Hematopoietic multipotent progenitor cell (in vitro differentiated cells): Measurements from ENCODE around the gene COL7A1. TPM values are rescaled to one million over a fixed set of nuclear protein-coding genes. Genes with fewer than 3 reads are reported as not detected.
"Not testable (repeated sequence)": the region's sequence is repeated elsewhere in the genome, so short reads cannot be mapped to it uniquely, and the experiment has no call there.

Source experiments
- DNase-seq, 3 donors: peaks; one replicate each; pipeline ENCODE4 v3.0.0-alpha.2; 2011 to 2015; ENCODE audit warnings: low read depth in 2 of 3, low spot score in 2 of 3
- total RNA-seq: library from RNA; depleted of rRNA; stranded (reverse); fragments of >200 nt; gene quantifications from one replicate; pipeline ENCODE4 v1.2.3, GENCODE V29; 2012

Gene COL7A1
- total RNA-seq, 1 donor, result 0.27 TPM

- DNase-seq, result no peak
Observed at GRCh38 chr3:48565186-48565585, 29.9 kb downstream of the COL7A1 start.

GRCh38 chr3:48564667-48565066 lies 30.5 kb downstream of the COL7A1 start:
- no peak for DNase-seq

GRCh38 chr3:48564022-48564421 lies 31.1 kb downstream of the COL7A1 start:
- DNase-seq, result peak in 2 of 3 donors; percentile 49 to 61

GRCh38 chr3:48563382-48563918 lies 31.7 kb downstream of the COL7A1 start, which contains the start of gene UCN2:
UCN2 (minus strand) TSS chr3:48563781; CDS start chr3:48563124, 657 bp downstream.
- no peak for DNase-seq

GRCh38 chr3:48562367-48563095 lies 32.6 kb downstream of the COL7A1 start:
- no peak for DNase-seq

- peak in 2 of 3 donors; percentile 50 to 59 for DNase-seq
Observed at GRCh38 chr3:48561045-48561736, 33.9 kb downstream of the COL7A1 start.

GRCh38 chr3:48560648-48561018 lies 34.5 kb downstream of the COL7A1 start:
- no peak for DNase-seq

- DNase-seq, result no peak
Observed at GRCh38 chr3:48558493-48559134, 36.5 kb downstream of the COL7A1 start.

GRCh38 chr3:48556796-48557626 lies 38.1 kb downstream of the COL7A1 start, which contains the start of gene PFKFB4:
PFKFB4 (minus strand) TSS chr3:48556803; CDS start chr3:48556777, 26 bp downstream.
- DNase-seq, result peak; percentile 94 to 99 (median 99)

- DNase-seq, result no peak
Observed at GRCh38 chr3:48555949-48556795, 39.0 kb downstream of the COL7A1 start.

GRCh38 chr3:48555231-48555948 lies 39.7 kb downstream of the COL7A1 start:
- DNase-seq, result no peak

- no peak for DNase-seq
Observed at GRCh38 chr3:48553886-48554845, 41.0 kb downstream of the COL7A1 start.

GRCh38 chr3:48553361-48553760 lies 41.8 kb downstream of the COL7A1 start:
- DNase-seq, result no peak

GRCh38 chr3:48552111-48552951 lies 42.8 kb downstream of the COL7A1 start:
- DNase-seq, result no peak

- DNase-seq, result not testable (repeated sequence)
Observed at GRCh38 chr3:48551651-48552050, 43.5 kb downstream of the COL7A1 start.
